Calu3 (cell line): ENCODE results near the gene MICOS13. TPM values are rescaled to one million over a fixed set of nuclear protein-coding genes. Genes with fewer than 3 reads are reported as not detected.

Source experiments
- BruUV-seq: library from RNA; stranded (reverse); fragments of 400-500 nt; replicated peaks from 2 replicates; lab custom pipeline; 2021; lab: Mats Ljungman, UMichigan
- CTCF ChIA-PET: fragments of 300-600 bp; sonication (Branson Sonifier 250); formaldehyde crosslinking; loops from one replicate; lab custom pipeline; 2022; ENCODE audit warnings: antibody characterized with exemption; lab: Charles Lee
- DNase-seq: peaks from one replicate; pipeline ENCODE4 v3.0.0; 2022
- H3K27ac Mint-ChIP-seq: one replicate; pipeline ENCODE4 v1.8.0; 2022; ENCODE audit warnings: mixed read lengths; ENCODE audit not compliant: unreplicated experiment
- H3K27me3 Mint-ChIP-seq: one replicate; pipeline ENCODE4 v1.8.0; 2022; ENCODE audit warnings: mixed read lengths; ENCODE audit not compliant: unreplicated experiment
- H3K36me3 Mint-ChIP-seq: one replicate; pipeline ENCODE4 v1.8.0; 2022; ENCODE audit warnings: mild to moderate bottlenecking, moderate library complexity, mixed read lengths; ENCODE audit not compliant: insufficient read depth, unreplicated experiment
- H3K4me1 Mint-ChIP-seq: one replicate; pipeline ENCODE4 v1.8.0; 2022; ENCODE audit warnings: mild to moderate bottlenecking, low read depth, mixed read lengths; ENCODE audit not compliant: unreplicated experiment
- H3K4me3 Mint-ChIP-seq: one replicate; pipeline ENCODE4 v1.8.0; 2022; ENCODE audit warnings: mild to moderate bottlenecking, low read depth, moderate library complexity, mixed read lengths; ENCODE audit not compliant: unreplicated experiment
- H3K9me3 Mint-ChIP-seq: one replicate; pipeline ENCODE4 v1.8.0; 2022; ENCODE audit warnings: low read depth, mixed read lengths; ENCODE audit not compliant: unreplicated experiment
- CTCF ChIP-seq: fragments of 200-600 bp; IDR thresholded peaks from one replicate; pipeline ENCODE4 v1.8.0; 2022; ENCODE audit warnings: antibody characterized with exemption; ENCODE audit not compliant: unreplicated experiment
- intact Hi-C: fragments of 100-400 bp; cut with micrococcal nuclease; formaldehyde crosslinking; loops from one replicate; pipeline ENCODE4 v1.10.0; 2022; ENCODE audit not compliant: unreplicated experiment
- total RNA-seq: library from RNA; stranded (reverse); gene quantifications from 2 replicates; pipeline ENCODE4 v1.2.3, GENCODE V29; 2022

The MICOS13 gene
- total RNA-seq, 1 experiment from 2014 or later: 37.9 TPM

DNA sequence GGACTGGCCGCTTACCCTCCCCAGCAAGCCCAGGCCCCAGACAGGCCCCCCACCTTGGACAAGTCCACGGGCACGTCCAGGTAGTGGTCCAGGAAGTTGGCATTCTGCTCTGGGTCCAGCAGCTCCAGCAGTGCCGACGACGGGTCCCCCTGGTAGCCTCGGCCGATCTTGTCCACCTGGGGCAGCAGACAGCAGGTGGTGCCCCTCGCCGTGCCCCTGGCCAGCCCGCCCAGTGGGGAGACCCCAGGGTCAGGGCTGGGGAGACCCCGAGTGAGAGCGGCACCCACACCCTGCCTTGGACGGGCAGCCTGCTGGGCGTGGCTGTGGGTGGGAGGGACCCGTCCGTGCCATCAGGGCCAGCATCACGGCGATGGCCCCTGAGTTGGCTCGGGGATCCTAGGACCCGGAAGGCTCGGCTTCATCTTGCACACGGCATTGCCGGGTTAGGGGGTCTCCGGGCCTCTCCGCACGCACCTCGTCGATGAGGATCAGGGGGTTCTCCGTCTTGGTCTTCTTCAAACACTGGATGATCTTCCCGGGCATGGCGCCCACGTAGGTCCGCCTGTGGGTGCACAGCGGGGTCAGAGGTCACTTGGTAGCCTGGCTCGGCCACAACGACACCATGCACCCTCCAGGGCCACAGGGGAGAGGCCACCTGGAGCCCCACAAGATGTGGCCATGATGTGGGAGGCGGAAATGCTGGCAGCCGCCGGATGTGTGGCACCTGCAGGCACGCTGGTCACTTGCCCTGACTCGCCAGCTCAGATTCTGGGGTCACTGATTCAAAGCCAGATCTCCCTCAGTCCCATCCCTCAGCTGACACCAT, 16.1 kb upstream of the MICOS13 start:
- H3K27ac Mint-ChIP-seq: peak overlapping the region; percentile 36

DNA sequence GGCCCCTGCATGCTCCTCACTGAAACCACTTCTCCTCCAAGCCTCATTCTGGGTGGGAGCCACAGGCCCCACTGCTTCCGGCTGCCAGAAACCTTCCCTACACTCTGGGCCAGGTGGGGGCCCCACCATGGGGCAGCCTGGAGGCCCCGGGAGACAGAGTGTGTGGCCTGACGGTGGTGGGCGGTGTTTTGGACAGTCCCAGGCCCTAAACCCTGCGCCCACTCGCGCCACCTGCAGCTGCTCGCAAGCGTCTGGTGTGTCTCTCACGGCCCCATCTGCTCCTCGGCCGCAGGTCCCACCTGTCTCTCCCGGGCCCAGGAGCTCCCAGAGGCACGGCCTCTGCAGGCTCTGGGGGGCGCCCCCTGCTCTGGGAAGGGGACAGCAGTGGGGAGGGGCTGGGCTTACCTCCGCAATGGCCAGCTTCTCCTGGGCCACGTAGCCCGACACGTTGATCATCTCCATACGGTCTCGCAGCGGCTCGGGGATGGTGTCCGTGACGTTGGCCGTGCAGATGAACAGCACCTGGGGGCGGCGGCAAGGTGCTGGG, 15.4 kb upstream of the MICOS13 start:
- intact Hi-C loops: no loop called here
- BruUV-seq: no TSS peak
- CTCF ChIA-PET: no interaction called here
- H3K27me3 Mint-ChIP-seq: no peaks in the 10 kb centered on the region
- H3K4me1 Mint-ChIP-seq: no peaks in the 10 kb centered on the region
- no peak for TF ChIP-seq CTCF
- H3K36me3 Mint-ChIP-seq: peaks cover 88% of the 10 kb centered on the region
- no peak overlapping the region for H3K27ac Mint-ChIP-seq
- no peaks in the 10 kb centered on the region for H3K9me3 Mint-ChIP-seq
- no peak overlapping the region for H3K4me3 Mint-ChIP-seq
- DNase-seq: no peak

More for the DNA sequence above, 16.1 kb upstream of the MICOS13 start:
- intact Hi-C loops: no loop called here
- Mint-ChIP-seq H3K4me3 (no peak overlapping the region), H3K36me3 (peaks cover 88% of the 10 kb centered on the region), H3K27me3 (no peaks in the 10 kb centered on the region), H3K9me3 (no peaks in the 10 kb centered on the region), H3K4me1 (no peaks in the 10 kb centered on the region)
- no peak for DNase-seq
- no TSS peak for BruUV-seq
- CTCF ChIA-PET: no interaction called here
- no peak for TF ChIP-seq CTCF

- BruUV-seq: no TSS peak
- intact Hi-C loops: no loop called here
- Mint-ChIP-seq H3K27ac (no peak overlapping the region), H3K36me3 (peaks cover 90% of the 10 kb centered on the region), H3K27me3 (no peaks in the 10 kb centered on the region), H3K4me1 (no peaks in the 10 kb centered on the region), H3K4me3 (no peak overlapping the region), H3K9me3 (no peaks in the 10 kb centered on the region)
- no peak for DNase-seq
- CTCF ChIA-PET: no interaction called here
- TF ChIP-seq CTCF: no peak
Observed at GRCh38 chr19:5694956-5695648, 14.8 kb upstream of the MICOS13 start.

DNA sequence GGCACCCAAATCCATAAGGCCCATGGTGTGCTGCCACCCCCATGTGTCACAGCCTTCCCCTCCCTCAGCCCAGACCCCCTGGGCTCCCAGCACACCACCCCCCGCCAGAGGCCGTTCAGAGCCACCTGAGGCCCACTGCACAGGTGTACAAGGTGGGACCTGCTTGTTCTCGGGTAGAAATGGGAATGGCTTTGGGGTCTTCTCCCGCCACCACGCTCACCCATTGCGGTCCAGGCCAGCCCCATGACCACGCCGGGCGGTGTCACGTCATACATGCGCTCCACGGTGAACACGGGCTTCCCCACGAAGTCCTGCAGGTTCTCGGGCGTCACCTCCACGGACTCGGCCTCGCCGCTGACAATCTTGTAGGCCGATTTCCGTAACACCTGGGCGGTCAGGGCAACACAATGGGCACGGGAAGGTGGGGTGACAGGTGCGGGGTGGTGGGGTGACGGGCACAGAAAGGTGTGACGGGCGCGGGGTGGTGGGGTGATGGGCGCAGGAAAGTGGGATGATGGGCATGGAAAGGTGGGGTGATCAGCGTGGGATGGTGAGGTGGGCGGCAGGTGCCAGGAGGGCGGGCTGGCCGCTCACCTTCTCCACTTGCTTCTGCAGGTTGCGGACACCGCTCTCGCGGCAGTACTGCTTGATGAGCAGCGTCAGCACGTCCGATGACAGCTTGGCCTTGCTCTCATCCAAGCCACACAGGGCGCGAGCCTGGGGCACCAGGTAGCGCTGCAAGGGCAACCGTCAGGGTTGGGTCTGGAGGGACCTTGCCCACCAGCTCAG, 14.0 kb upstream of the MICOS13 start:
- no peak overlapping the region for H3K27ac Mint-ChIP-seq
- peaks cover 96% of the 10 kb centered on the region for H3K36me3 Mint-ChIP-seq

More for the DNA sequence above, 14.0 kb upstream of the MICOS13 start:
- CTCF ChIA-PET: interaction anchor here (0.5 kb wide), 1 partner anchor 370 kb away, joined by 6 read pairs; no protein-coding TSS in a partner anchor
- no peak overlapping the region for H3K4me3 Mint-ChIP-seq
- intact Hi-C loops: no loop called here
- no peaks in the 10 kb centered on the region for H3K4me1 Mint-ChIP-seq
- DNase-seq: no peak
- H3K9me3 Mint-ChIP-seq: no peaks in the 10 kb centered on the region
- TF ChIP-seq CTCF: no peak
- BruUV-seq: no TSS peak
- H3K27me3 Mint-ChIP-seq: no peaks in the 10 kb centered on the region
